ENCODE results near the gene DAB2IP.

DAB2IP gene

DNA sequence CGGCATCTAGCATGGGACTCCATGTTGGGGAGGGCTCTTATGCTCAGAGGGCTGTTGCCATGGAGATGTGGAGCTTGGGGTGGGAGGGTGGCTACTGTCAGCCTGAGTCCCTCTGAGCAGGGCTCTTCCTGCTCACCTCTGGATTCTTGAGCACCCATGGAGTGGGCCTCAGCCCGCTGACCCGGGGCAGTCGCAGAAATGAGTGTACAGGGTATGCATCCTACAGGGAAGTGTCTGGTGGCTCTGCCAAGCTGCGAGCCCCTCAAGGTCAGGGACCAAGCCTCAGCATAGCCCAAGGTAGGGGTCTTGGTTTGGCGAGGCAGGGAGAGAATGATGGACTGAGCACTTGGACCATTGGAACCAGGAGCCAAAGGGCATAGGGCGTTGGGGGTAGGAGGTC, 104.1 kb downstream of the DAB2IP start:
- H3K27me3 Mint-ChIP-seq: no peaks in the 10 kb centered on the region
- no peaks in the 10 kb centered on the region for H3K36me3 Mint-ChIP-seq
- no peaks in the 10 kb centered on the region for H3K9me3 Mint-ChIP-seq (ENCODE audit: low read depth)
- H3K27ac Mint-ChIP-seq: no peak overlapping the region
- H3K4me1 Mint-ChIP-seq (ENCODE audit: low read depth): no peaks in the 10 kb centered on the region
- H3K4me3 Mint-ChIP-seq: no peak overlapping the region

DNA sequence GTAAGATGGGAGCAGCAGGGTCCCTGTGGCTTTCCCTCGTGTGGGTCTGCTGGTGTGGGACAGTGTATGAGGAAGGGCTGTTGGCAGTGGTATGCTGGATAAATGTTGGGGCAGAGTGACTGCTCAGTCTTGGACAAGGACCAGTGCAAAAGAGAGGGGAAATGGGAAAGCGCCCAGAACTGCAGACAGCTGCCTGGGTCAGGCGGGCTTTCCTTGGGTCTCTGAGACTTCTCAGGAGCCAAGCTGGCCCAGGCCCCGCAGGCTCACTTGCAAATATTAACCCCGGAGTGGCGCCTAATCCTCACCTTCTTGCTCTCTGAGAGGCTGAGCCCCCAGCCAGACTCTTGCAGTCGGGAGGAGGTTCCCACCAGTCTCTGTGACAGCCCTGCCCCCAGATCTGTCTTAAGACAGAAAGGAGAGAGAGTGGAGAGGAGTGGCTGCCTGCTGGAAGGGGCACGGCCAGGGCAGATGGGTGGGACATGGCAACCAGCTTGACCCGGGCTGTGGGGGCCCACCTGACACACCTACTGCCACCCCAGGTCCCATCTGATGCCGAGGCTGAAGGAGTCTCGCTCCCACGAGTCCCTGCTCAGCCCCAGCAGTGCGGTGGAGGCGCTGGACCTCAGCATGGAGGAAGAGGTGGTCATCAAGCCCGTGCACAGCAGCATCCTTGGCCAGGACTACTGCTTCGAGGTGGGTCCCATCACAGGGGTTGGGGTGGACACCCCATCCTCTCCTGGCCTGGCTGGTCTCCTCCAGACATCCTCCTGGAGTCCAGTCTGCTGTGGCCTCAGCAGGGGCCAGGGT, 105.2 kb downstream of the DAB2IP start:
- Mint-ChIP-seq H3K4me3 (no peak overlapping the region), H3K4me1 (ENCODE audit: low read depth) (no peaks in the 10 kb centered on the region), H3K27me3 (no peaks in the 10 kb centered on the region), H3K9me3 (ENCODE audit: low read depth) (no peaks in the 10 kb centered on the region), H3K27ac (no peak overlapping the region), H3K36me3 (no peaks in the 10 kb centered on the region)

DNA sequence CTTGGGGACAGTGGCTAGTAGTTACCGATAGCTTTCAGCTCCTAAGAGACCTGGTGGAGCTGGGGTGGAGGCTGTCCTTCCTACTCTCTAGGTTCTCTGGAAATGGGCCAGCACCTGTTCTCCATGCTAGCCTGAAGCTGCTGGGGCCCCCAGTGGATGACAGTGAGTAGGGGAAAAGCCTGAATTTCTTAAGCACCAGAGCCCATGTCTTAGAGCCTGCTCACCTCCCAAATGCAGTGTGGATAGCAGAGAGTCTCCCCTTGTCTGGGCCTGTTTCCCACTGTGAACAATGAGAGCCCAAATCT, 105.8 kb downstream of the DAB2IP start:
- no peak overlapping the region for H3K4me3 Mint-ChIP-seq
- no peak overlapping the region for H3K27ac Mint-ChIP-seq
- no peaks in the 10 kb centered on the region for H3K36me3 Mint-ChIP-seq
- H3K4me1 Mint-ChIP-seq (ENCODE audit: low read depth): no peaks in the 10 kb centered on the region
- H3K27me3 Mint-ChIP-seq: no peaks in the 10 kb centered on the region
- H3K9me3 Mint-ChIP-seq (ENCODE audit: low read depth): no peaks in the 10 kb centered on the region

DNA sequence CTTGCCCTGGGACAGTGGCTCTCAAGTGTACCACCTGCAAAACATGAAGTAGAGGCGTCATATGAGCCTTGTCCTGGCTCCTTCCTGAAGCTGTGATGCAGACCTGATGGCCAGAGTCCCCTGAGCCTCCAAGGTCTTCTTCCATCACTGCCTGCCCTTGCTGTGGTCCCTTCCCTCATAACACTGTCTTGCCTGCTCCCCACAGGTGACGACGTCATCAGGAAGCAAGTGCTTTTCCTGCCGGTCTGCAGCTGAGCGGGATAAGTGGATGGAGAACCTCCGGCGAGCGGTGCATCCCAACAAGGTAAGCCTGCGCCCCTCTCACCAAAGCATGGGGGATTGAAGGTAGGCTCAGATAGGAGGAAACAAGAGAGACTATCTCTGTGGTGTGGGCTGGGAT, 107.3 kb downstream of the DAB2IP start:
- H3K4me1 Mint-ChIP-seq (ENCODE audit: low read depth): no peaks in the 10 kb centered on the region
- H3K27ac Mint-ChIP-seq: no peak overlapping the region
- no peaks in the 10 kb centered on the region for H3K27me3 Mint-ChIP-seq
- no peaks in the 10 kb centered on the region for H3K36me3 Mint-ChIP-seq
- no peak overlapping the region for H3K4me3 Mint-ChIP-seq
- H3K9me3 Mint-ChIP-seq (ENCODE audit: low read depth): no peaks in the 10 kb centered on the region

DNA sequence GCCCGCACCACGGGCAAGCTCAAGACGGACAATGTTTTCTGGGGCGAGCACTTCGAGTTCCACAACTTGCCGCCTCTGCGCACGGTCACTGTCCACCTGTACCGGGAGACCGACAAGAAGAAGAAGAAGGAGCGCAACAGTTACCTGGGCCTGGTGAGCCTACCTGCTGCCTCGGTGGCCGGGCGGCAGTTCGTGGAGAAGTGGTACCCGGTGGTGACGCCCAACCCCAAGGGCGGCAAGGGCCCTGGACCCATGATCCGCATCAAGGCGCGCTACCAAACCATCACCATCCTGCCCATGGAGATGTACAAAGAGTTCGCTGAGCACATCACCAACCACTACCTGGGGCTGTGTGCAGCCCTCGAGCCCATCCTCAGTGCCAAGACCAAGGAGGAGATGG, 108.6 kb downstream of the DAB2IP start:
- no peak overlapping the region for H3K27ac Mint-ChIP-seq
- H3K9me3 Mint-ChIP-seq (ENCODE audit: low read depth): no peaks in the 10 kb centered on the region
- no peaks in the 10 kb centered on the region for H3K4me1 Mint-ChIP-seq (ENCODE audit: low read depth)
- no peaks in the 10 kb centered on the region for H3K27me3 Mint-ChIP-seq
- H3K4me3 Mint-ChIP-seq: no peak overlapping the region
- no peaks in the 10 kb centered on the region for H3K36me3 Mint-ChIP-seq

DNA sequence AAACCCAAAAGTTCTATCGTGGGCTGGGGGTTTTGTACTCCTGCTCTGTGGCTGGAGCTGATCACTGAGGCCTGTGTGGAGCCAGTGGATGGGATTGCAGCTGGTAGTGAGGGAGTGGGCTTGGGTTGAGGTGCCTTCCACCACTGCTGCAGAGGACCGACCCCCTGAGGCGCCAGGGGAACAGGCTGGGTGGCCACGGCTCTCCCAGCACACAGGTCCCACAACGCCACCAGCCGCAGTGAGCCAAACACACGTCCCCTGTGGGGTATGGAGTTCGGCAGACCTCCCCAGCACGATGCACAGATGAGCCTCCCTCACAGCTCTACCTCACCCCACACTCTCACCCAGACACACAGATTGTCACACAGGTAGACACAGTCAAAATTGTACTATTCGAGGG, 109.1 kb downstream of the DAB2IP start:
- H3K36me3 Mint-ChIP-seq: no peaks in the 10 kb centered on the region
- no peaks in the 10 kb centered on the region for H3K4me1 Mint-ChIP-seq (ENCODE audit: low read depth)
- no peaks in the 10 kb centered on the region for H3K9me3 Mint-ChIP-seq (ENCODE audit: low read depth)
- H3K27ac Mint-ChIP-seq: no peak overlapping the region
- H3K4me3 Mint-ChIP-seq: no peak overlapping the region
- no peaks in the 10 kb centered on the region for H3K27me3 Mint-ChIP-seq

DNA sequence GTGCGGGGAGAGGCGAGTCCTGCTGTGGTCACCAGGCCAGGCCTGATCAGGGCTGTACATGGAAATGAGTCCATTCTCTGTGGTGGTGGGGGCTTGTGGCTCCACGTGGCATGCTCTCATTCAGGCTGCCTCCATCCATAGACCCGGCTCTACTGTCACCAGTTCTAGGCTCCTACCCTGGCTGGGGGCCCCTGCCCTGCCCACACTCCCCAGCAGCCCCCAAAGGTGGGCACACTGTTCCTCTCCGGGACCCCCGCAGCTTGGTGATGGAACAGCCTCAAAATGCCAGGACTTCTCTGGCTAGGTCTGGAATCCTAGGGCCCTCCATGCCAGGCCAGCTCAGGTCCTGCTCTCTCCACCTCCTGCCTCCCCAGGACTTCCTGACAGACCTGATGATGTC, 111.7 kb downstream of the DAB2IP start:
- no peaks in the 10 kb centered on the region for H3K36me3 Mint-ChIP-seq
- no peaks in the 10 kb centered on the region for H3K4me1 Mint-ChIP-seq (ENCODE audit: low read depth)
- H3K27ac Mint-ChIP-seq: no peak overlapping the region
- H3K9me3 Mint-ChIP-seq (ENCODE audit: low read depth): no peaks in the 10 kb centered on the region
- no peaks in the 10 kb centered on the region for H3K27me3 Mint-ChIP-seq
- no peak overlapping the region for H3K4me3 Mint-ChIP-seq

DNA sequence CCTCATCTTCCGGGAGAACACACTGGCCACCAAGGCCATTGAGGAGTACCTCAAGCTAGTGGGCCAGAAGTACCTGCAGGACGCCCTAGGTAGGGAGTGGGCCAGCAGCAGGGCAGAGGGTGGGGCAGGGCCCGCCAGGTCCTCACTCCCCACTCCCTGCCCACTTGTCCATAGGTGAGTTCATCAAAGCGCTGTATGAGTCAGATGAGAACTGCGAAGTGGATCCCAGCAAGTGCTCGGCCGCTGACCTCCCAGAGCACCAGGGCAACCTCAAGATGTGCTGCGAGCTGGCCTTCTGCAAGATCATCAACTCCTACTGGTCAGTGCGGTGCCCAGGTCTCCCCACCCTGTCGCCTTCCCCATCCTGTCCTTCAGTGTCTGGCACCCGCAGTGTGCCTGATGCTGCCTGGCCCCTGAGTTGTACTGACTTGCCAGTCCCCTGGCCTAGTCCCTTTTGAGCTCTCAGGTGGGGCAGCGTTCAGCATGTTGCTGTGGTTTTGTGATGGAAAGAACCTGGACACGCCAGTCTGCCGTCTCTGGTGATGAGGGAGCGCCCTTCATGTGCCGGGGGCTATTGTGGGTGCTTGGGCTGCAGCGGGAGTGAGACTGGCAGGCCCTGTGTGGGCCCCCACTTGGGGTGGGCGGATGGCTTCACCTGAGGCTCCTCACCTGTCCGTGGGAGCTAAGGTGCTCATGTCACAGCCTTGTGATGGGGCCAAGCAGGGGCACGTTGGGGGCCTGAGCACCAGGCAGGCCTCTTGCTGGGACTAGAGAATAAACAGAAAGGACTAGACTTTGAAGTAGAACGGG, 112.3 kb downstream of the DAB2IP start:
- Mint-ChIP-seq H3K27ac (no peak overlapping the region), H3K27me3 (no peaks in the 10 kb centered on the region), H3K36me3 (no peaks in the 10 kb centered on the region), H3K4me3 (no peak overlapping the region), H3K4me1 (ENCODE audit: low read depth) (no peaks in the 10 kb centered on the region), H3K9me3 (ENCODE audit: low read depth) (no peaks in the 10 kb centered on the region)

DNA sequence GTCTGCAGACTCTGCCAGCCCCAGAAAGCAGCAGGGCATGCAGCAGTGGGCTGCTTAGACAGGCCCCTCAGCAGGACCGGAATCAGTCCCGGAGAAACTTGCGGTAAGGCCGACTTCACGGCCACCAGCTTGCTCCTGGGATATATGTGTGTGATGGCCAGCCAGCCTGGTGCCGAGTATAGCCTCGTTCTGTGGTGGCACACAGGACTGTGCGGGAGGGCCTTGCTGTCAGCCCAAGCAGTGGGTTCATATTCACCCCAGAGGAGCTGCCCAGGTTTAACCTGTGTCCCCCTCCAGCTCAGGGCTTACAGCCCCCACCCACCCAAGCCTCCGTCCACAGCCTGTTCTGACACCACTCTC, 112.9 kb downstream of the DAB2IP start:
- no peaks in the 10 kb centered on the region for H3K9me3 Mint-ChIP-seq (ENCODE audit: low read depth)
- no peak overlapping the region for H3K4me3 Mint-ChIP-seq
- no peaks in the 10 kb centered on the region for H3K4me1 Mint-ChIP-seq (ENCODE audit: low read depth)
- H3K36me3 Mint-ChIP-seq: no peaks in the 10 kb centered on the region
- H3K27me3 Mint-ChIP-seq: no peaks in the 10 kb centered on the region
- H3K27ac Mint-ChIP-seq: no peak overlapping the region

DNA sequence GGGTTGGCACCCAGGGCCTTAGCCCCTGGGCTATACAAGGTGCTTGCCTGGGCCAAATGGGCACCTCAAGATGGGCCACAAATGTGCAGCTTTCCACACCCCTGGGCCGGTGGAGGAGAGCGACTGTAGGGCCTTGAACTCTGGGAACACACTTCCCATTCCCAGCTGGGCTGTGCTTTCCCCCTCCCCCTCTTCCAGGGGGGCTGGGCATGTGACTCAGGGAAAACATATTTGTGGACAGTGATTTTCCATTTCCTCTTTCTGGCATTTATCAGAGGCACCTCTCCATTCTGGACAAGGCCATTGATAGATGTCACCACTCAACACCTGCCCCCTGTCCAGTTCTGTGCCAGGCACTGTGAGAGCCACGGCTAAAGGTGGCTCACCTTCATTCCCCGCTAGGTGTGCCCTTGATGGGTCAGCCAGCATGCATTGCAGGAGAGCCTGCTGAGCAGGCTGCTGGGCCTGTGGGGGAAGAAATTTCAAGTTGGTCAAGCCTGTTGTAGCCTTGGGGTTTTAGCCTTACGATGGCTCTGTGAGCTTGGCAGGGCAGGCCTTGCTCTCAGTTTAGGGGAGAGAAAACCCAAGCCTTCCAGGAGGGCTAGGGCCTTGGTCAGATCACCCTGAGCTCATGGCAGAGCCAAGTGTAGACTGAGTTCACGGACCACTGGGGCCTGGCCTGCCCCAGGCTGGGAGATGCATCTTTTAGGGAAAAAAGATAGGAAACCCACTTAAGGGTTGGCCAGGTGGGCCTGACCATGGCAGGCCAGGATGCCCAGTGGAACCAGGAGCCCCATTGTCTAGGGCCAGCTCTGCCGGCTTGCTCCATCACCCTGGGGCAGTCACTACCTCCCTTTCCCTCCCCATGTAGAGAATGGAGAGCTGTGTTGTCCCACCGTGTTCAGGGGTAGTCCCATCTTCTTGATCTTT, 113.9 kb downstream of the DAB2IP start:
- Mint-ChIP-seq H3K27ac (no peak overlapping the region), H3K4me3 (no peak overlapping the region), H3K27me3 (no peaks in the 10 kb centered on the region), H3K36me3 (no peaks in the 10 kb centered on the region), H3K9me3 (ENCODE audit: low read depth) (no peaks in the 10 kb centered on the region), H3K4me1 (ENCODE audit: low read depth) (no peaks in the 10 kb centered on the region)

DNA sequence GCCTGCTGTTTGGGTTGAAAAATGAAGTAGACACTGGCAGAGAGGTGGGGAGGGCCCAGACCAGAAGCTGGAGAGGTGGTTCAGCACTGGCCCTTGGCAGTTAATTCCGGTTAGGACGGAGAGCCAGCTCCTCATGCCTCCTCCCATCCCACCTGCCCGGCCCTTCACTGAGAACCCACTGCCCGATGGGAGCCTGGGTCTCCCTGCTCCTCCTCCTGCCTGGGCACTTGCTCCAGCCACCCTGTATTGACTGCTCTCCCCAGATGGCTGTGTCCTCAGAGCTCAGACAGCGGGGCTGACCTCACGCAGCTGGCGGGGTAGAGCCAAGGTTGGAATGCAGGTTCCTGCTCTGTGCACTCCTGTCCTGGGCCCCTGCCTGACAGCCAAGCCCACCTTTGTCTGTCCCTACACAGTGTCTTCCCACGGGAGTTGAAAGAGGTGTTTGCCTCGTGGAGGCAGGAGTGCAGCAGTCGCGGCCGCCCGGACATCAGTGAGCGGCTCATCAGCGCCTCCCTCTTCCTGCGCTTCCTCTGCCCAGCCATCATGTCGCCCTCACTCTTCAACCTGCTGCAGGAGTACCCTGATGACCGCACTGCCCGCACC, 114.7 kb downstream of the DAB2IP start:
- Mint-ChIP-seq H3K27ac (no peak overlapping the region), H3K4me1 (ENCODE audit: low read depth) (no peaks in the 10 kb centered on the region), H3K4me3 (no peak overlapping the region), H3K27me3 (no peaks in the 10 kb centered on the region), H3K9me3 (ENCODE audit: low read depth) (no peaks in the 10 kb centered on the region), H3K36me3 (no peaks in the 10 kb centered on the region)

DNA sequence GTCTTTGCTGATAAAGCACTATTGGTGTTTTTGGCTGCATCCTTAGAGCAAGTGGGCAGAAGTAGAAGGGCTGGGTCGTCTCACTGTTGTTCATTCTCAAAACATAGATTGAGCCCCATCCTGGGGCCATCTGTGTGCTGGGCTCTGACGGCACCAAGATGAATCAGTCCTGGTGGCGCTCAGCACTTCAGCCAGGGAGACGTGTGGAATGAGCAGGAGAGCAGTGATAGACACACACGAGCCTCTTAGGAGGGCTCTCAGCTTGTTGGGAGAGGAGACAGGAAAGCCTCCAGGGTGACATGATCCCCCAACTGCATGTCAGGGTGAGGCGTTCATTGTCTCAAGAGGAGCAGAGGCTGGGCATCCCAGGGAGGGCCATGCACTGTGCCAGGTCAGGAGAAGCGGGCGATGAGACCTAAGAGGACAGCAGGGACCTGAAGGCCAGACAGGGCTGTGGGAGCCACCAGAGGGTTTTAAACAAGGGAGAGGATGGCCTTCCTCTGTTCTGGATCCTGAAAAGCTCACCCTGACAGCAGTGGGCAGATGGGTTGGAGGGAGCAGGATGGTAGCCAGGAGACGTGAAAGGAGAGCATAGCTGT, 115.8 kb downstream of the DAB2IP start:
- Mint-ChIP-seq H3K9me3 (ENCODE audit: low read depth) (no peaks in the 10 kb centered on the region), H3K36me3 (no peaks in the 10 kb centered on the region), H3K4me3 (no peak overlapping the region), H3K27me3 (no peaks in the 10 kb centered on the region), H3K4me1 (ENCODE audit: low read depth) (no peaks in the 10 kb centered on the region), H3K27ac (no peak overlapping the region)

DNA sequence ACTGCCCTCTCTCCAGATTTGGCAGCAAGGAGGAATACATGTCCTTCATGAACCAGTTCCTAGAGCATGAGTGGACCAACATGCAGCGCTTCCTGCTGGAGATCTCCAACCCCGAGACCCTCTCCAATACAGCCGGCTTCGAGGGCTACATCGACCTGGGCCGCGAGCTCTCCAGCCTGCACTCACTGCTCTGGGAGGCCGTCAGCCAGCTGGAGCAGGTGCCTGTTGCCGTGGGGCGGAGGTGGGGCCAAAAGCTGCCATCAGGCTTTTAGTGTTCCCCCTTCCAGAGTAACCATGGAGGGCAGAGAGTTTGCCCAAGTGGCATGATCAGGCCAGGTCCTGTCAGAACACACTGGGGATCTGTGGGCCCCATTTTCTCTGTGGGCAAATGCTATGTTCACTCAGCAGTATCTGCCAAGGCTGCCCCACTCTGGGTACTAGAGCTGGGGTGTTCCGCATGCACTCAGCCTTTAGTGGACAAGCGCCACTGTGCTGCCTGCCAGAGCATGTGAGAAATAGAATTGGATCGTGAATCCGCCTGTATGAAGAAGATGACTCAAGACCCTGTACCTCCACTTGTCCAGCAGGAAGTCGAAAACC, 117.1 kb downstream of the DAB2IP start:
- Mint-ChIP-seq H3K27ac (no peak overlapping the region), H3K4me3 (no peak overlapping the region), H3K27me3 (no peaks in the 10 kb centered on the region), H3K36me3 (no peaks in the 10 kb centered on the region), H3K9me3 (ENCODE audit: low read depth) (no peaks in the 10 kb centered on the region), H3K4me1 (ENCODE audit: low read depth) (no peaks in the 10 kb centered on the region)

DNA sequence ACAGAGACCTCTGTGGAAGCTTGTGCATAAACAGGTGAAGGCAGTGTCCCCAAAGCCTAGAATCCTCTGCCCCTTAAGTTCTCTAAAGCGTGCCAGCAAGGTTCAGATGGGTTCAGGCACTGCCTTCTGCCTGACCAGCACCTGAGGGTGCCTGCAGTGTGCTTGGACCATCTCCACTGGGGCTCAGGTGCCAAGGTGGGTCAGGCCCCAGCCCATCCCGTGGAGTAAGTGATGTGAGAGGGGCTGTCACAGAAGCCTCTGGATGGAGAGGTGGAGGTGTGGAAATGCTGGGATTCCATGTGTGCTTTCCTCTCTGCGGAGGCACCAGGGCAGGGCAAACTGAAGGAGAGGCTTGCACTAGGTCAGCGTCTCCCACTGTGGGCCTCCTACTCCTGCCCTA, 118.5 kb downstream of the DAB2IP start:
- Mint-ChIP-seq H3K9me3 (ENCODE audit: low read depth) (no peaks in the 10 kb centered on the region), H3K4me1 (ENCODE audit: low read depth) (no peaks in the 10 kb centered on the region)

More for the DNA sequence above, 118.5 kb downstream of the DAB2IP start:
- Mint-ChIP-seq H3K27me3 (no peaks in the 10 kb centered on the region), H3K27ac (no peak overlapping the region), H3K4me3 (no peak overlapping the region), H3K36me3 (no peaks in the 10 kb centered on the region)
